Sigmoid colon (tissue), 4 donors: ENCODE data around the gene ELAC1.

ENCODE experiments used
- CTCF ChIP-seq, 4 experiments: fragments of 450-650 bp in 3 of 4; fragments of 200-600 bp in 1 of 4; IDR thresholded peaks; one replicate each; pipeline ENCODE4 v1.5.1; 2016 to 2019; ENCODE audit warnings: antibody characterized with exemption in 4 of 4, mild to moderate bottlenecking in 3 of 4, moderate library complexity in 2 of 4
- POLR2A ChIP-seq, 2 donors: fragments of 450-650 bp; IDR thresholded peaks; one replicate each; pipeline ENCODE4 v1.6.1; 2016; ENCODE audit warnings: antibody characterized with exemption in 2 of 2, mild to moderate bottlenecking in 2 of 2, moderate library complexity in 2 of 2
- POLR2AphosphoS5 ChIP-seq, 4 donors: sonication (generic); formaldehyde crosslinking; IDR thresholded peaks; one replicate each; pipeline ENCODE4 v1.6.1; 2017; ENCODE audit warnings: antibody characterized with exemption in 4 of 4

GRCh38 chr18:51011709-51012108 is 43.9 kb downstream of the ELAC1 start:
- TF ChIP-seq POLR2AphosphoS5 (IDR thresholded peaks at IDR 0.05) = no peak
- TF ChIP-seq CTCF (IDR thresholded peaks at IDR 0.05) = no peak
- TF ChIP-seq POLR2A (IDR thresholded peaks at IDR 0.05) = no peak
